Mesenchymal stem cell (in vitro differentiated cells and primary cell): ENCODE results near the gene COQ4.

ENCODE experiments used
- DNase-seq: peaks from one replicate; pipeline ENCODE4 v3.0.0-alpha.2; 2013
- H2AFZ ChIP-seq: one replicate; pipeline ENCODE4 v1.6.1; 2013; ENCODE audit warnings: low read depth, mild to moderate bottlenecking, control low read depth, inconsistent platforms, low read length, moderate library complexity
- H2AK5ac ChIP-seq: 2 replicates; pipeline ENCODE4 v1.6.1; 2013; ENCODE audit warnings: low read length, moderate library complexity, mild to moderate bottlenecking, inconsistent platforms; ENCODE audit not compliant: severe bottlenecking
- H2BK120ac ChIP-seq: one replicate; pipeline ENCODE4 v1.6.1; 2013; ENCODE audit warnings: low read depth, mild to moderate bottlenecking, inconsistent platforms, low read length, moderate library complexity
- H2BK12ac ChIP-seq, 2 experiments: one replicate each; pipeline ENCODE4 v1.6.1; 2013; ENCODE audit warnings: inconsistent platforms in 2 of 2, low read length in 2 of 2, mild to moderate bottlenecking in 2 of 2, moderate library complexity in 2 of 2, control low read depth in 1 of 2
- H2BK15ac ChIP-seq: one replicate; pipeline ENCODE4 v1.6.1; 2013; ENCODE audit warnings: mild to moderate bottlenecking, low read depth, inconsistent platforms; ENCODE audit not compliant: poor library complexity, severe bottlenecking
- H2BK5ac ChIP-seq: 2 replicates; pipeline ENCODE4 v1.6.1; 2013; ENCODE audit warnings: low read depth, mild to moderate bottlenecking, low read length, control low read depth, inconsistent platforms; ENCODE audit not compliant: poor library complexity, severe bottlenecking
- H3K14ac ChIP-seq, 2 experiments: one replicate each; pipeline ENCODE4 v1.6.1; 2013; ENCODE audit warnings: inconsistent platforms in 2 of 2, low read length in 2 of 2, control low read depth in 1 of 2, mild to moderate bottlenecking in 1 of 2, moderate library complexity in 1 of 2
- H3K18ac ChIP-seq, 2 experiments: one replicate each; pipeline ENCODE4 v1.6.1; 2013; ENCODE audit warnings: inconsistent platforms in 2 of 2, low read length in 2 of 2, control low read depth in 1 of 2, low read depth in 1 of 2, mild to moderate bottlenecking in 1 of 2
- H3K23ac ChIP-seq, 2 experiments: one replicate each; pipeline ENCODE4 v1.6.1; 2013; ENCODE audit warnings: inconsistent platforms in 2 of 2, low read length in 2 of 2, mild to moderate bottlenecking in 2 of 2, moderate library complexity in 2 of 2, control low read depth in 1 of 2
- H3K27ac ChIP-seq: 2 replicates; pipeline ENCODE4 v1.5.1; 2013; ENCODE audit warnings: mild to moderate bottlenecking, moderate library complexity, low read length, control low read depth, inconsistent platforms; ENCODE audit not compliant: poor library complexity, severe bottlenecking
- H3K27me3 ChIP-seq, 2 experiments: 2 replicates each; pipeline versions ENCODE4 v1.6.1 to v1.7.0; 2013; ENCODE audit warnings: low read length in 2 of 2, mild to moderate bottlenecking in 2 of 2, moderate library complexity in 2 of 2, control low read depth in 1 of 2, inconsistent platforms in 1 of 2; ENCODE audit not compliant: control insufficient read depth in 1 of 2, insufficient read depth in 1 of 2
- H3K36me3 ChIP-seq, 2 experiments: 2 replicates each; pipeline versions ENCODE4 v1.6.1 to v1.7.0; 2013; ENCODE audit warnings: low read length in 2 of 2, control low read depth in 1 of 2, inconsistent platforms in 1 of 2, low read depth in 1 of 2, mild to moderate bottlenecking in 1 of 2; ENCODE audit not compliant: insufficient read depth in 2 of 2, control insufficient read depth in 1 of 2
- H3K4ac ChIP-seq, 2 experiments: one replicate each; pipeline ENCODE4 v1.6.1; 2013; ENCODE audit warnings: inconsistent platforms in 2 of 2, low read length in 2 of 2, mild to moderate bottlenecking in 2 of 2, moderate library complexity in 2 of 2, control low read depth in 1 of 2, low read depth in 1 of 2
- H3K4me1 ChIP-seq: 2 replicates; pipeline ENCODE4 v1.6.1; 2013; ENCODE audit warnings: low read depth, low read length, control low read depth; ENCODE audit not compliant: control insufficient read depth, insufficient read depth
- H3K4me2 ChIP-seq: 2 replicates; pipeline ENCODE4 v1.6.1; 2013; ENCODE audit warnings: low read length, mild to moderate bottlenecking, inconsistent platforms; ENCODE audit not compliant: poor library complexity, severe bottlenecking
- H3K4me3 ChIP-seq, 2 experiments: 2 replicates each; pipeline versions ENCODE4 v1.5.1 to v1.7.0; 2013; ENCODE audit warnings: low read length in 2 of 2, mild to moderate bottlenecking in 2 of 2, control low read depth in 1 of 2, low read depth in 1 of 2; ENCODE audit not compliant: insufficient read depth in 1 of 2
- H3K79me1 ChIP-seq: replicated peaks from 2 replicates; pipeline ENCODE4 v1.6.1; 2013; ENCODE audit warnings: mild to moderate bottlenecking, control low read depth, low read length, inconsistent platforms; ENCODE audit not compliant: poor library complexity, severe bottlenecking
- H3K9ac ChIP-seq: 2 replicates; pipeline ENCODE4 v1.7.0; 2013; ENCODE audit warnings: mild to moderate bottlenecking, low read length, moderate library complexity
- H3K9me3 ChIP-seq: 2 replicates; pipeline ENCODE4 v1.7.0; 2013; ENCODE audit warnings: mild to moderate bottlenecking, low read length; ENCODE audit not compliant: control insufficient read depth
- H4K8ac ChIP-seq: one replicate; pipeline ENCODE4 v1.6.1; 2013; ENCODE audit warnings: inconsistent platforms, mild to moderate bottlenecking, low read length, moderate library complexity
- H4K91ac ChIP-seq: one replicate; pipeline ENCODE4 v1.6.1; 2013; ENCODE audit warnings: mild to moderate bottlenecking, low read length, inconsistent platforms
- WGBS: methylation state at CpG from one replicate; pipeline ENCODE4 v1.1.7; 2013; ENCODE audit warnings: mixed read lengths; 5-methylcytosine and 5-hydroxymethylcytosine counted together

Gene COQ4

GRCh38 chr9:128370367-128370751, 47.7 kb downstream of the COQ4 start:
- Histone ChIP-seq H3K79me1 (peaks cover 19% of the 10 kb centered on the region), H3K27me3 (no peaks in the 10 kb centered on the region), H2AFZ (no peak overlapping the region), H3K9ac (peak overlapping the region; percentile 96), H3K18ac (no peak overlapping the region), H3K14ac (no peak overlapping the region), H4K91ac (no peak overlapping the region), H2AK5ac (peak overlapping the region; percentile 7), H3K4me2 (peak overlapping the region; percentile 83), H2BK12ac (no peak overlapping the region), H2BK5ac (no peak overlapping the region), H4K8ac (no peak overlapping the region), H3K4me1 (peaks cover 4% of the 10 kb centered on the region), H3K9me3 (no peaks in the 10 kb centered on the region), H3K23ac (no peak overlapping the region), H3K4me3 (peak overlapping the region; percentile 82 to 94), H2BK15ac (no peak overlapping the region), H3K36me3 (peaks cover 5 to 9% of the 10 kb centered on the region in 2 experiments), H3K27ac (peak overlapping the region; percentile 96), H2BK120ac (no peak overlapping the region), H3K4ac (peak overlapping the region in 1 of 2 experiments; percentile 81)
- no peak for DNase-seq

- Histone ChIP-seq H2BK12ac (peak within 1 kb of the TSS in 1 of 2 experiments; percentile 34), H2BK5ac (peak within 1 kb of the TSS; percentile 82), H4K8ac (peak within 1 kb of the TSS; percentile 94), H3K14ac (peak within 1 kb of the TSS in 1 of 2 experiments; percentile 92), H3K18ac (peak within 1 kb of the TSS; percentile 85 to 94), H3K4me2 (peak within 1 kb of the TSS; percentile 83), H2AFZ (peak within 1 kb of the TSS; percentile 99), H3K27me3 (no peaks in the 10 kb centered on the region), H2AK5ac (peak within 1 kb of the TSS; percentile 7), H4K91ac (peak within 1 kb of the TSS; percentile 65), H3K27ac (peak within 1 kb of the TSS; percentile 96), H3K4me1 (peaks cover 6% of the 10 kb centered on the region), H2BK15ac (peak within 1 kb of the TSS; percentile 86), H3K79me1 (peaks cover 22% of the 10 kb centered on the region), H3K4me3 (peak within 1 kb of the TSS; percentile 89 to 94), H3K9me3 (no peaks in the 10 kb centered on the region), H2BK120ac (no peak within 1 kb of the TSS), H3K36me3 (peaks cover 5 to 12% of the 10 kb centered on the region in 2 experiments), H3K23ac (peak within 1 kb of the TSS in 1 of 2 experiments; percentile 16), H3K4ac (peak within 1 kb of the TSS; percentile 50 to 95), H3K9ac (peak within 1 kb of the TSS; percentile 96)
- 2% methylated on average over 52 of the region's 55 CpGs for WGBS
- DNase-seq, result peak; percentile 98
Observed at GRCh38 chr9:128370752-128371629, 48.4 kb downstream of the COQ4 start, which contains the start of gene URM1. URM1 (plus strand) TSS chr9:128371374; CDS start chr9:128371381, 7 bp downstream.

GRCh38 chr9:128371630-128372117, 49.0 kb downstream of the COQ4 start:
- Histone ChIP-seq H2AK5ac (no peak overlapping the region), H3K14ac (peak overlapping the region in 1 of 2 experiments; percentile 6), H2BK5ac (peak overlapping the region; percentile 82), H3K4ac (peak overlapping the region in 1 of 2 experiments; percentile 3), H3K9ac (peak overlapping the region; percentile 96), H2BK12ac (peak overlapping the region in 1 of 2 experiments; percentile 34), H3K4me2 (peak overlapping the region; percentile 78), H3K36me3 (peaks cover 5 to 13% of the 10 kb centered on the region in 2 experiments), H2AFZ (peak overlapping the region; percentile 87), H3K27me3 (no peaks in the 10 kb centered on the region), H4K91ac (peak overlapping the region; percentile 65), H3K79me1 (peaks cover 24% of the 10 kb centered on the region), H3K9me3 (no peaks in the 10 kb centered on the region), H3K23ac (peak overlapping the region in 1 of 2 experiments; percentile 16), H3K4me3 (peak overlapping the region; percentile 89 to 94), H4K8ac (peak overlapping the region; percentile 94), H2BK120ac (no peak overlapping the region), H3K27ac (peak overlapping the region; percentile 93), H3K4me1 (peaks cover 7% of the 10 kb centered on the region), H2BK15ac (peak overlapping the region; percentile 86), H3K18ac (peak overlapping the region; percentile 64 to 94)
- DNase-seq, result no peak
- WGBS, result 3% methylated on average over 9 of the region's 10 CpGs

GRCh38 chr9:128372188-128372641, 49.6 kb downstream of the COQ4 start:
- WGBS, result 76% methylated on average over 4 of the region's 4 CpGs
- Histone ChIP-seq H3K27me3 (no peaks in the 10 kb centered on the region), H3K9ac (peak overlapping the region; percentile 96), H3K4ac (no peak overlapping the region), H4K8ac (no peak overlapping the region), H3K4me3 (peak overlapping the region in 1 of 2 experiments; percentile 94), H2BK120ac (no peak overlapping the region), H3K79me1 (peaks cover 25% of the 10 kb centered on the region), H2AK5ac (no peak overlapping the region), H3K36me3 (peaks cover 5 to 14% of the 10 kb centered on the region in 2 experiments), H3K4me2 (peak overlapping the region; percentile 78), H3K9me3 (no peaks in the 10 kb centered on the region), H2BK5ac (no peak overlapping the region), H3K23ac (peak overlapping the region in 1 of 2 experiments; percentile 42), H2AFZ (no peak overlapping the region), H4K91ac (no peak overlapping the region), H3K14ac (no peak overlapping the region), H2BK15ac (peak overlapping the region; percentile 54), H3K27ac (no peak overlapping the region), H3K18ac (no peak overlapping the region), H2BK12ac (no peak overlapping the region), H3K4me1 (peaks cover 8% of the 10 kb centered on the region)
- no peak for DNase-seq
